HFFc6 (cell line): Measurements from ENCODE around the gene ZAP70. TPM values are rescaled to one million over a fixed set of nuclear protein-coding genes. Genes with fewer than 3 reads are reported as not detected.

Experiments used
- DNase-seq: peaks from one replicate; pipeline ENCODE4 v3.0.0-alpha.2; 2018
- H3K27ac Mint-ChIP-seq: 2 replicates; pipeline ENCODE4 v1.8.0; 2020; ENCODE audit warnings: mild to moderate bottlenecking, mixed read lengths
- H3K27me3 Mint-ChIP-seq: 2 replicates; pipeline ENCODE4 v1.8.0; 2021; ENCODE audit warnings: mild to moderate bottlenecking, moderate library complexity, mixed read lengths; ENCODE audit not compliant: insufficient read depth
- H3K36me3 Mint-ChIP-seq: 2 replicates; pipeline ENCODE4 v1.8.0; 2021; ENCODE audit warnings: low read depth, mixed read lengths
- H3K4me1 Mint-ChIP-seq: 2 replicates; pipeline ENCODE4 v1.8.0; 2020; ENCODE audit warnings: low read depth, mixed read lengths
- H3K4me3 Mint-ChIP-seq: 2 replicates; pipeline ENCODE4 v1.8.0; 2020; ENCODE audit warnings: mild to moderate bottlenecking, moderate library complexity, mixed read lengths
- H3K9me3 Mint-ChIP-seq: 2 replicates; pipeline ENCODE4 v1.8.0; 2020; ENCODE audit warnings: mild to moderate bottlenecking, mixed read lengths
- CTCF ChIP-seq: fragments of 200-600 bp; sonication (generic); IDR thresholded peaks from 2 replicates; pipeline ENCODE4 v1.5.0; 2021; ENCODE audit warnings: antibody characterized with exemption, mild to moderate bottlenecking
- total RNA-seq, 6 experiments: library from RNA; stranded (reverse); fragmentation: NEBNext Ultra II Directional; extraction: Animal tissue kit (Norgen Biotek cat#: 25700); gene quantifications; 2 replicates in 1 of 6; 3 replicates in 5 of 6; pipeline ENCODE4 v1.2.3, GENCODE V29; 2021

Gene ZAP70
- total RNA-seq, 6 experiments from 2014 or later, result not detected

GRCh38 chr2:97715951-97716694 lies 2.7 kb downstream of the ZAP70 start:
- Mint-ChIP-seq H3K36me3 (no peaks in the 10 kb centered on the region), H3K4me1 (peaks cover 5% of the 10 kb centered on the region), H3K4me3 (no peak overlapping the region), H3K9me3 (no peaks in the 10 kb centered on the region), H3K27me3 (peaks cover 24% of the 10 kb centered on the region), H3K27ac (no peak overlapping the region)
- no peak for DNase-seq
- TF ChIP-seq CTCF, result no peak

- H3K27me3 Mint-ChIP-seq, result peaks cover 20% of the 10 kb centered on the region
- H3K27ac Mint-ChIP-seq, result no peak overlapping the region
- DNase-seq, result no peak
- no peaks in the 10 kb centered on the region for H3K36me3 Mint-ChIP-seq
- H3K4me1 Mint-ChIP-seq, result no peaks in the 10 kb centered on the region
- no peak for TF ChIP-seq CTCF
- H3K9me3 Mint-ChIP-seq, result no peaks in the 10 kb centered on the region
- no peak overlapping the region for H3K4me3 Mint-ChIP-seq
Observed at GRCh38 chr2:97716695-97717612, 3.6 kb downstream of the ZAP70 start.

GRCh38 chr2:97717613-97717995 lies 4.2 kb downstream of the ZAP70 start:
- Mint-ChIP-seq H3K4me3 (no peak overlapping the region), H3K36me3 (no peaks in the 10 kb centered on the region), H3K9me3 (no peaks in the 10 kb centered on the region), H3K27ac (no peak overlapping the region), H3K27me3 (peaks cover 20% of the 10 kb centered on the region), H3K4me1 (no peaks in the 10 kb centered on the region)
- no peak for TF ChIP-seq CTCF
- DNase-seq, result no peak

GRCh38 chr2:97718051-97718882 lies 4.9 kb downstream of the ZAP70 start:
- Mint-ChIP-seq H3K27ac (no peak overlapping the region), H3K4me1 (no peaks in the 10 kb centered on the region), H3K27me3 (peaks cover 20% of the 10 kb centered on the region), H3K9me3 (no peaks in the 10 kb centered on the region), H3K4me3 (no peak overlapping the region), H3K36me3 (no peaks in the 10 kb centered on the region)
- DNase-seq, result no peak
- TF ChIP-seq CTCF, result no peak

- H3K9me3 Mint-ChIP-seq, result no peaks in the 10 kb centered on the region
- H3K4me3 Mint-ChIP-seq, result no peak overlapping the region
- TF ChIP-seq CTCF, result no peak
Observed at GRCh38 chr2:97718942-97719341, 5.6 kb downstream of the ZAP70 start.

More at GRCh38 chr2:97718942-97719341, 5.6 kb downstream of the ZAP70 start:
- Mint-ChIP-seq H3K27ac (no peak overlapping the region), H3K27me3 (peaks cover 20% of the 10 kb centered on the region), H3K4me1 (no peaks in the 10 kb centered on the region), H3K36me3 (no peaks in the 10 kb centered on the region)
- DNase-seq, result no peak
